Measurements from ENCODE around the gene SPINK9.

SPINK9 gene, protein sequence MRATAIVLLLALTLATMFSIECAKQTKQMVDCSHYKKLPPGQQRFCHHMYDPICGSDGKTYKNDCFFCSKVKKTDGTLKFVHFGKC
- total RNA-seq = 0 to 0.13 reads per million in 2 donors

DNA sequence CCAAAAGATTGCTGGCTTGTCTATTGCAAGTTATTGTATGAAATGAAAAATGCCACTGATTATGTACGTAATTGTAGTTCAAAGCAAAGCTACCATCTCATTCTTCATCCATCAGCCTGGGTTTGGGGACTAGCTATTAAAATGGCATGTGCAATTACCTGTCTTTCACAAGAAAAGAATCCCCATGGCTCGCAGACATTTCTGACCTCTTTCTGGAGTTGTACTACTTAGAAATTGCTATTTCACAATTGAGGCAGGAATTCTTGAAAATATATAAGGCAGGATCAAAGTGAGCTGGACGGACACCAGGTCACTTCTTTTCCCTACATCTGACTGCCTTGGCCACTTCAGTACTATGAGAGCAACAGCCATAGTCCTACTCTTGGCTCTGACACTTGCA lies at the start of gene SPINK9:
Gene SPINK9, plus strand, starts transcription at position 301 of the 400 bp plus-strand sequence. Its CDS starts 55 bp downstream, at position 356.
- no peak for DNase-seq

DNA sequence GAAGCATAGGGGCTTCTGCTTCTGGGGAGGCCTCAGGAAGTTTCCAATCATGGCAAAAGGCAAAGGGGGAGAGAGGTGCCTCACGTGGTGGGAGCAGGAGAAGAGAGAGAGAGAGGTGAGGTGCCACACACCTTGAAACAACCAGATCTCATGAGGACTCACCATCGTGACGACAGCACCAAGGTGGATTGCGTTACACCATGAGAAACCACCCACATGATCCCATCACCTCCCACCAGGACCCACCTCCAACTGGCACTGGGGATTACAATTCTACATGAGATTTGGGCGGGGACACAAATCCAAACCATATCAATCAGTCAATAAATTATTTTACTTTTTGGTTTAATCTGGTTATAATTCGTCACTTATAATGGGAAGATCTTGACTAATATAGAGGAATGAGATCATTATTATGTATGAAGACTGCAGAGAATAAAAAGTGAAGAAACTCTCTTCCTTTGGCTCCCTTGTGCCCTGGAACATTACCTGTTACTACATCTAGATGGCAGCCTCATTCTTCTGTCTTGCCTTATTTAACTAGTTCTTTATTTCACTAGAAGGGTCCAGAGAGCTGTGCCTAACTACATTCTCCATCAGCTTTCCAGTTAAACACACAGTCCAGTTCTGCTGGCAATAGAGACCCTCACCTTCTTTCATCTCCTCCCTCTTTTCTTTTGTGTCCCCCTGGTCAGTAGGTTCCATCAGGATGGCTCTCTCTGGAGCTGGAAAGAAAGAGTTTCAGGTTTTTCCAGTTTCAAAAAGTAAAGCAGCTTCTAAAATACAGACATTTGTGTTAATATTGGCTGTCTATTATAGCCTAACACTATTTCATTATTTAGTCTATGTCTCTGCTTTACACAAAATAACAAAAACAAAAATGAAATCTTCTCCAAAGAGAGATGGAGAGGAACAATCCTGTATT lies 44.8 kb upstream of the SPINK9 start:
- peak in 1 of 5 experiments; percentile 9 for DNase-seq

DNA sequence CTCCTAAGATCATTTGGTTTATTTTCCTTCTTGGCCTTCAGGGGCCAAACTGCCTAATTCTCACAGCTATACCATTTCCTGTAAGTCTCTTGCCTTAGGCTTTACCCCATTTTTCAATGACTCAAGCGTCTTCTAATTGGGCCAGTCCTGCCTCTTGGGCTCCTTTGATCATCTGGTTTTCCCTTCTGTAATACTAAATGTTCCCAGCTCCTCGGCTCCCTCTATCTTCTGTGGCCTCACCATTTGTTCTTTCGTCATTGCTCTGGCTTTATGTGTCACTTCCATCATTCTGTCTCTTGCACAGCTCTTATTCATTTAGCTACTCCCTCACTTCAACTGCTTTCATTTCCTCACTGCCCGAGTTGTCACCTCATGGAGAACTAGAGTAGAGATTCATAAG lies 37.6 kb upstream of the SPINK9 start:
- DNase-seq = no peak

DNA sequence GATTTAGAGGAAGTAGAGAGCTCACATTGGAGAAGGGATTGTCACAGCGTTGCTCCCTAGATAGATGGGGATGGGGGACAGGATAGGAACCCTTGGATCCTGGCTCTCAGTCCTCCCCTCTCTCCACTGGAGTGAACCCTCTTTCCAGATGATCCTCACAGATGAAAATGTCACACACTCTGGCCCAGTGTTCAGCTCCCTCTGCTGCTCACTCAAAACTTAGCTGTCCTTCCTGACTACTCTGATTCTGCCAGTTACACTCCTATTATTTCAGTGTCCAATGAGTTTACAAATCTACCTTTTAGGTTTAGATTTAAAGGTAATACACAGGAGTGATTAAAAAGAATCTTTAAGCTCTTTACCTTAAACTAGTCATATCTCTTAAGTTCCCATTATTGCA lies 28.9 kb upstream of the SPINK9 start:
- DNase-seq = no peak

DNA sequence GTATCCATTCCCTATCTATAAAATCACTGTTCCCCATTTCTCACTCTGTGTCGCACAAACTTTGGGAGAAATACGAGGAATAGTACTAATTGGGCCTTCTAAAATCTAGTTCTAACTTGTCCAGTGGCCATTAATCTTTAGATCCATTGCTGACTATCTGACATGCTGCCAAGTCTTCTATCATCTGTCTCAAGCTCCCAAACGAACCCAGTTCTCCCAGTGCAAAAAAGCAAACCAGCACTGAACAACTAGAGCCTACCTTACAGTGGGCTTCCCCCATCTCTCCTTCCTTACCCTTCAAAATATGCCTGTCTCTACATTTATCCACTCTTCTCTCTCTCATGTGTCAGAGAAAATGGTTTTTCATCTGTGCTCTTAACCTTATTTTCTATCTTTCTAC lies 26.3 kb upstream of the SPINK9 start:
- DNase-seq = no peak

DNA sequence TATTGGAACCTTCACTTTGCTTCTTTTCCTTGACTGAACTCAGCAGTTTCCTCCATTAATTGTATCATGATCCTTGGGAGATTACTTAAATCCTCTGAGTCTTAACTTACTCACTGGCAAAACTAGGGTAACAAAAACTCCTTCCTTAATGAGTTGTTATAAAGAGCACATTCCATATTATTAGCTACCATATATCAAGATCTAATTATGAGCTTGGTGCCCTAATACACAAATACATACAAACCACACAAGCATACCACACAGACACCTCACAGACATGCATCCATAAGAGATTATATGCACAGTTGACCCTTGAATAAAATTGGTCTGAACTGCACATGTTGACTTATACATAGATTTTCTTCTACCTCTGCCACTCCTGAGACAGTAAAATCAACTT lies 25.6 kb upstream of the SPINK9 start:
- no peak for DNase-seq

DNA sequence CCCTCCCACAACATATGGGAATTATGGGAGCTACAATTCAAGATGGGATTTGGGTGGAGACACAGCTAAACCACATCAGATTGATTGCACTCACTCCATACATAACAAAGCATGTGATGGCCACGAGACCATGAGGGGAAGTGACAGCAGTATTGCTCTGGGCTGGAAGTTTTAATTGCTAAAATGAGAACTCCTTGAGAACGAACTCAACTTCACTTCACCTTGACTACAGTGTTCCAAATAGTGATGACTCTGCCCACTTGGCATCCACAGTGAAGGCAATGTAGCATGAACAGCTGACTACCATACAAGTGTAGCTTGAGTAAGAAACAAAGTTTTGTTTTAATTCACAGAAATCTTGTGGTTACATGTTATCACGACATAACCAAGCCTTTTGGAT lies 23.9 kb upstream of the SPINK9 start:
- no peak for DNase-seq

DNA sequence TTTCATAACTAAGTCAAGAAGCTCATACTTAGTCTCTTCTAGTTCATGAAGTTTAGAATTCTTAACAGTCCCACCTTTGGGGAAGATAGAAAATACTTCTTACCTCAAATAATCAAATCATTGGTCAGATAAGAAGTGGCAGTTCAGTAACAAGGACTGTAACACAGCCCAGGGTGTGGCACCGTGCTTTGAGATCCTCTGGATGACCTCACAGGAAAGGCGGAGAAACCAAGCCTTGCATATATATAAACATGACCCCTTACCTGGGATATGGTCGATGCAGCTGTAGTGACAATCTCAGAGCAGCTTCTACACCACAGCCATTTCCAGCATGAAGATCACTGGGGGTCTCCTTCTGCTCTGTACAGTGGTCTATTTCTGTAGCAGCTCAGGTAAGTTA lies 23.2 kb upstream of the SPINK9 start, which contains the start of gene SPINK7:
Gene SPINK7, plus strand, starts transcription at position 271 of the 400 bp plus-strand sequence. Its CDS starts 61 bp downstream, at position 332.
- no peak for DNase-seq

DNA sequence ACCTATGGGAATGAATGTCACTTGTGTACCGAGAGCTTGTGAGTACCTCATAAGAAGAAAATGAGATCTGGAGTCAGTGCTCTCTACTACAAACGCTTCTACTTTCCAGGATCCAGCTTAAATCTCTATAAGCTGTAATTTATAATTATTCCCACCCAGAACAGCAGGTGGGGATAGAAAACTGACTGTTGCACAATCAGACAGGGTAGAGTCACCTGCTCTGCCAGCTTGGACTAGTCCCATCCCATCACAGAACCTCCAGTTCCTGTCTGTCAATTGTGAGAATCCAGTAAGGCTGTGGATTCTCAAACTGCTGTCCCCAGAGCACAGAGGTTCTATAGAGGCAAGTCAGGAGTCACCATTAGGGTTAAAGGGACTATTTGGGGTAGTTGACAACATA lies 21.2 kb upstream of the SPINK9 start:
- DNase-seq = no peak

DNA sequence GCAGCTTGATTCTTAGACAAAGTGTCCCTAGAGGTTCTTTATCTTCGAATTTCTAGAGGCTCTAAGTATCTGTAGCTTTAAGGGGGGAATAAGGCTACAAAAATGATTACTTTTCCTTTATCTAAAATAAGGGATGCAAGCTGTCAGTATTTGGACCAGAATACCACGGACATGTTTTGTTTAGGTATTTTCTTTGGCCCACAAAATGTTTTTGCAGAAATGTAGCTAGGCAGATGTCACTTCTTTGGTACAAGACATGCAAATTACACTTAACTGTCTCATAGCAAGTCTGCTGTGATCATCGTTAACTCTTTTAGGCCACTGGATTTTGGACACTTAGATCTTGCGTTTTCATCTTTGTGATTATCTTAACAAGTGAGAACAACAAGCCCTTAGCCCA lies 20.6 kb upstream of the SPINK9 start:
- no peak for DNase-seq

DNA sequence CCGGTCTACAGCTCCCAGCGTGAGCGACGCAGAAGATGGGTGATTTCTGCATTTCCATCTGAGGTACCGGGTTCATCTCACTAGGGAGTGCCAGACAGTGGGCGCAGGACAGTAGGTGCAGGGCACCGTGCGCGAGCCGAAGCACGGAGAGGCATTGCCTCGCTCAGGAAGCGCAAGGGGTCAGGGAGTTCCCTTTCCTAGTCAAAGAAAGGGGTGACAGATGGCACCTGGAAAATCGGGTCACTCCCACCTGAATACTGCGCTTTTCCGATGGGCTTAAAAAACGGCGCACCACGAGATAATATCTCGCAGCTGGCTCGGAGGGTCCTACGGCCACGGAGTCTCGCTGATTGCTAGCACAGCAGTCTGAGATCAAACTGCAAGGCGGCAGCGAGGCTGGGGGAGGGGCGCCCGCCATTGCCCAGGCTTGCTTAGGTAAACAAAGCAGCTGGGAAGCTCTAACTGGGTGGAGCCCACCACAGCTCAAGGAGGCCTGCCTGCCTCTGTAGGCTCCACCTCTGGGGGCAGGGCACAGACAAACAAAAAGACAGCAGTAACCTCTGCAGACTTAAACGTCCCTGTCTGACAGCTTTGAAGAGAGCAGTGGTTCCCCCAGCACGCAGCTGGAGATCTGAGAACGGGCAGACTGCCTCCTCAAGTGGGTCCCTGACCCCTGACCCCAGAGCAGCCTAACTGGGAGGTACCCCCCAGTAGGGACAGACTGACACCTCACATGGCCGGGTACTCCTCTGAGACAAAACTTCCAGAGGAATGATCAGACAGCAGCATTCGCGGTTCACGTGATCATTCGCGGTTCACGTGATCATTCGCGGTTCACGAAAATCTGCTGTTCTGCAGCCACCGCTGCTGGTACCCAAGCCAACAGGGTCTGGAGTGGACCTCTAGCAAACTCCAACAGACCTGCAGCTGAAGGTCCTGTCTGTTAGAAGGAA lies 15.1 kb upstream of the SPINK9 start:
- peak in 2 of 5 experiments; percentile 8 to 24 for DNase-seq

DNA sequence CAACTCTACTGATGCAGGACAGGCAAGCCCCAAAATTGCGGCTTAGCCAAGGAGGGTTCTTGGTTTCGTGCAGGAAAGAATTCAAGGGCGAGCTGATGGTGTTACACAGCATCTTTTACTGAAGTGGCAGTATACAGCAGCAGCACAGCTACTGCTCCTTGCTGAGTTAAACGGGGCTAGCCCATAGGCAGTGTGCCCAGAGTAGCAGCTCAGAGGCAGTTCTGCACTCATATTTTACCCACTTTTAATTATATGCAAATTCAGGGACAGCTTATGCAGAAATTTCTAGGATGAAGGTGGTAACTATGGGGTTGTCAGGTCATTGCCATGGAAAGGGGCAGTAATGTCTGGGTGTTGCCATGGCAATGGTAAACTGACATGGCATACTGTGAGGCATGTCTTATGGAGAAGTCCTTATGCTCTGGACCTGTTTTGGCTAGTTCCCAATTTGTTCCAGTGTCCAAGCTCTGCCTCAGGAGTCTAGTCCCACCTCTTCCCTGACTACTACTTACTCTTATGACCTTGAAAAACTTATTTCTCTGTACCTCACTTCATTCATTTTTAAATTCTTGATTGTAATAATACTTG lies 2.0 kb upstream of the SPINK9 start:
- DNase-seq = no peak

DNA sequence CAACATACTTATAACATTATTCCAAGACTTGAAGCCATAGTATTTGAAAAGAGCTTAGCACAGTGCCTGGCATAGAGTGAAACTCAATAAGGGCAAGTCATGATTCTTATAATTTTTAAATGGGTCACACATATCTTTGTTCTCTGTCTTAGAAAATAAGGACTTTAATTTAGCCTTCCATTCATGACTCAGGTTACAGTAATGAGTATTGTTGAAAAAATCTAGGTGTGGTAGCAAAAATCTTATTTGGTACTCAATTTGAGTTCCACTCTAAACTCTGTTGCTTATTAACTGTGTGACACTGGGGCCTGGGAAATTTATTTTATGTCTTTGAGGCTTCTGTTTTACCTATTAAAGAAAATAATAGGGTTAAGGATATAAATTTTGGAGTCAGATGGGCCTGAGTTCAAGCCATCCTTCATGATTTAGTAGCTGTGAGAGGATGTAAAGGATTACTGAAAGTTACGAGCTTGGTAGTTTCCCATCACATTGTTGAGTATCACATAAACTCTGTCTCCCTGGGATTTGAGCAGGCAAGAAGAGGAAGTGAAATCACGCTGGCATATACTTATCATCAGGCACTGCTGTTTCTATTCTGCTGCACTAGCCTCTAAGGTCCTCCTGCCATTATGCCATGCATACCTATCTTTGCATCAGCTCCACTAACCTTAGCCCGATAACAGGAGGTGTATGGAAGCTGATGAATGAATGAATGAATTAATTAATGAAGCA lies 1.5 kb downstream of the SPINK9 start:
- no peak for DNase-seq

DNA sequence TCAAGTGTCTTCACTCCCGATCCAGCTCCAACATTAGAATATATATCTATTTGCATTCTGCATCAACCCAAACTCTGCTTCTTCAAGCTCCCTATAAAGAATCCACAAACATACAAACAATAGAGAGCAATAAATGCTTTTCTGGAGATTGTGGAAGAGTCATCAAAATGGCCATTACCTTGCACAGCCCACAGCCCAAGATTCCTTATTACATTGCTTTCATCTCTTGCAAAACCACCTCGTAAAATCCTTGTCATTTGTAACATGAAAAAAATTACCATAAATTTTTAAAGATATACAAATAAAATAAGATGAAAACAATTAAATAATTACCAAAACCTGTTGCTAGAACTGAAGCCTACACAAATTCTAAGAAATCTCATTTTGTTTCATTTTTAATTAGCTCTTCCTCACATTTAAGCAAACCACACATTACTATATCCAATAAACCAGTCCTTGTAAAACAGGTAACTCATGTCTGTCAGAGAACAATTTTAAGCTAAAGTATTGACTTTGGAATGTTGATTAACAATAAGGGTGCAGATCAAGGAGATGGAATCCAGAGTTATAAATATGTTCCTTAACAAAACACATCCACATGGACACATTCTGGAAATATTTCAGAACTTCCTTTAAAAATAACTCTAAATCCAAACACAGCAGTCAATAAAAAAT lies 7.1 kb downstream of the SPINK9 start:
- no peak for DNase-seq

DNA sequence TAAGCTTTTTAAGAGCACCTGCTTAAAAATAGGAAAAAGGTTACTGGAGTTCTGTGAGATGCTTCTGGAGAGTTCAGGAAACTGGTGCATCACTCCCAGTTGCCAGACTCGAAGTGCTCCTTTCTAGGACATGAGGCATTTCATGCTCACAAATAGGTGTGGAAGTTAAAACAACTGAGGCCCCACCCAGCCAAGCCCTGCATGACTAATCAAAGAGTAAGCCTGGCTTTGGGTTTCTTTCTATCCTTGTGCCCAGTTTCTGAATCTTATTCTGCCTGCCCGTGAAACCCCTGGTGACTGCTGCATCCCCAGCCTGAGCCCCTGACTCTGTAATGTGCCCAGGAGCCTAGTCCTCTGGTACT lies 7.7 kb downstream of the SPINK9 start:
- DNase-seq = no peak

DNA sequence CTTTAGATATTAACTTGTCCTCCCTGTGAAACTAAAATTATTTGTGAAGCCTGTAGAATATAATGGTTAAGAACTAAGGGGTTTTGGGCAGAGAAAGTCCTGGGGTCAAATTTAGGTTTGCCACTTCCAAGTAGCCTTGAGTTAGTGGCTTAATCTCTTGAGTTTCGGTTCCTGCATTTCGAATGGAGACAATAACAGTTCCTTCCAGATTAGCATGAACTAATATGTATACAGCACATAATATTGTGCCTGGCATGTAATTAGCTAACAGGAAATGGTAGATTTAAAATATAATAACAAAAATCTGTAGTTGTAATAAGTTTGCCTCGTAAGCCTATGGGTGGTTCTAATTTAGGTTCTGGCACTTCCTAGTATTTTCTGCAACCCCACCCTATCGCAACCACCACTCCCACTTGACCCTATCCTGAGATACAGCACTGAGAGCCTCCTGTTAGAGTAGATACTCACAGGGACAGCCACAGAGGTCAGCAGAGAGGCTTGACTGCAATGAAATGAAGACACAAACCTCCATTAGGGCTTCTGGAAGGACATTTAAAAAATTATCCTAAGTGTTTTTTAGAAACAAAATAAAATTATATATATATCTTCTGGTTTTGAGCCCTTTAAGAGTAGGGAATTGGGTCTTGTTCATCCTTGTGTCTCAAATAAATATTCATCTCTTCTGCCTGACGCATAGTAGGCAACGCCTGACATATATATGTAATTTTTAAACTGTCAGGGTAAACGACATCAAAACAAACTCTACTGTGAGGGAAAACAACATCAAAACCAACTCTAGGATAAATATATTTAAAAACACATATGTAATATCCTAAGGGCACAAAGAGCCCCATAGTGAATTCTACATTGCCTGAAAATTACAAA lies 8.5 kb downstream of the SPINK9 start:
- no peak for DNase-seq

DNA sequence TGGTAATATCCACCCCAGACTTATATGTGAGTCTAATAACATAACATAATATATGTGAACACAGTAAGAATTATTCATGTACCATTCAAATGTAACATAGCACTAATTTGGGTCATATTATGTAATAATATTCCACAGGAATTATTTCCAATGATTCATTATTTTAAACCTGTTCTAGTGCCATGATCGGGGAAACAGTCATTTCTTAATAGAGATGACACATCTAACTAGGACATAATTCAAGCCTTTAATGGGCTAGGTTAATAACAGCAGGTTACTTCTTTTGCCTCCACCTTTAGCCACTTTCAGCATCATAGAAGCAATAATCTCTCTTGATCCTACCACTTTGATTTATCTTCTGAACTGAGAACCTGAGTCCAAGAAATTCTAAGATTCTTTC lies 12.3 kb downstream of the SPINK9 start:
- DNase-seq = no peak

DNA sequence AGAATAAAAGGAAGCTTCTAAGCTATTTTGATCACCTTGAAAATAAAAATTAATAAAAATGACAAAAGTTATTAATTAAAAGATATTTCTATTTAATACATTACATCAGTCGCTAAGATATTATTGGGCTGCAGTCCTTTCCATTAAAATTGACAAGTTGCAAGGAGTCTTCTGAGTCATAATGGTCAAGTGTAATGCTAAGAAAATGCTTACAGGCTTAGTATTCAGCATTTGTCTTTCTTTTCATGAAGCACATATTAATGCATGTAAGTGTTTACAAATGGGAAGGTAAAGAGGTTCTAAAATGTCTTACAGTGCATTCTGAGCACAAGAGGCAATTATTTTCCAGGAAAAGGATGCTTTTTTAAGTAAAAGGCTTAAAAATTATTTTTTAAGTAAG lies 17.3 kb downstream of the SPINK9 start:
- DNase-seq = no peak

DNA sequence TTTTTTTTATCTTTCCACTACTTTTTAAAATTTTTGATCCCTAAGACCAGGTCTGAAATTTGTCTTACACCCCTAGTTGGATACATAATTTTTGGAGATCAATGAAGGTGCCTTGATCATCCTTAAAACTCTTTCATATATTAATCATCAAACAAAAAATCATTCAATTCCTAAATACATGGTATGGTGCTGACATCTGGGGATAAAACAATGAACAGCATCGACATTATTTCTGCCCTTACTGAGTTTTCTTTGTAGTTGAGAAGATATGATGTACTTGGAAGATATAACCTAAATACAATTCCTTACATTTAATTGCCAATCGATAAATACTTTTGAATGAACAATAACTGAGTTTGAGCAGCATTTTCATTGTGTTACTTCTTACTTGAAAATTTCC lies 18.3 kb downstream of the SPINK9 start:
- no peak for DNase-seq

DNA sequence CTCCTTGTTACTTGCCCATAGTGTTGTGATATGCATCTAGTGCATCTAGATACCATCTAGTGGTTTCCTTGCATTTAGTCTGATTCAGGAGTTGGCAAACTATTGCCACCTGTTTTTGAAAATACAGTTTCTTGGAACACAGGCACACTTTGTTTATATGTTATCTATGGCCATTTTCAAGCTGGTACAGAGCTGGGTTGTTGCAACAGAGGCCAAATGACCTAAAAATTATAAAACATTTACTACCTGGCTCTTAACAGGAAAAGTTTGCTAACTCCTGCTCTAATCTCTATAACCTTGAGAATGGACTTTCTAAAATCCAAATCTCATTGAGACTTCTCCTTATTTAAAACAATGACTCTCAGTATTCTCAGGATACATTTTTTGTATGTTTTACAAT lies 29.0 kb downstream of the SPINK9 start:
- DNase-seq = peak in 1 of 5 experiments; percentile 67

Measured in T-helper 2 cell (primary cell).